NCI-H1105 (cell line): Measurements from ENCODE around the gene VKORC1.
A peak's percentile ranks its signal among the peaks of the same experiment; 100 is the strongest.
"Not testable (repeated sequence)": the region's sequence is repeated elsewhere in the genome, so short reads cannot be mapped to it uniquely, and the experiment has no call there.

Experiments used
- DNase-seq: peaks from one replicate; lab custom pipeline; 2025; lab: John Stamatoyannopoulos, UW

The VKORC1 gene

DNA sequence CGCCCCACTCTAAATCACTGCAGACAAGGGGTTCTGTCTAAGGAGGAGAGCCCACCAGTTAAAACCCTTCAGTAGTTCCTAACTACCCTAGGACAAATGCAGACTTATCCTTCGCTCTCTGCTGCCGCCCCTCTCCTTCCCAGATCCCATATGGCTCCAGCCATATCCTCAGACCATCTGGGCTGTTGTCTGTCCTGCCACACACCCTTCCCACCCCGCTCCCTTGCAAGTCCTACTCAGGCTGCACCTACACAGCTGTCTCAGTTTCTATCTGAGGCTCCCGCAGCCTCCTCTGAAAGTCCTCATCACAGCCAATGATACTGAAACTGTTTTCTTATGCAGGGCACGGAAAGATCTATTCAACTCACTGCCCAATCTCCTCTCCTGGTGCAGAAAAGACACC, 12.9 kb upstream of the VKORC1 start:
- no peak for DNase-seq

GRCh38 chr16:31106509-31107464, 12.2 kb upstream of the VKORC1 start:
- DNase-seq, result no peak

DNA sequence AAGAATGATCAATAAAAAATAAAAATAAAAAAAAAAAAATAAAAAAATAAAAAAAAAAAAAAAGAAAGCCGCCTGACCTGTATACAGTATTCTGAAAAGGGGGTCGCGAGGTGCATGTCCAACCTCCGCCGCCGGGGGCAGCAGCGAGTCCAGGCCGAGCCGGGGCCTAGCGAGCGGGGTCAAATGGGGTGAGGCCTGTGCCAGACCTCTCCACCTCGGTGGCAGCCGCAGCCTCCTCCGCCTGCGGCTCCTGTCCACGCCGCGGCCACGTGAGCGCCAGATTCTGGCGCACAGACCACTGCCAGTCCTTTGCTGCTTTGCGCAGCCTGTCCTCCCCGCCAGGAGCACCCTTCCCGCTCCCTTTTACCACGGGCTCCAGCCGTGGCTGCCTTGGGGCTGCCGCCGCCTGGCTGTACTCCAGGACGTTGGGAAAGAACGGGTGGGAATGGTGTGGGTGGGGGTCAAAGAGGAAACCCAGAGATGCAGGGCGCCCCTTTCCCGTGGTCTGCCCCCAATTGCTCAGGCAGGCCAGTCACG, 11.1 kb upstream of the VKORC1 start:
- DNase-seq, result no peak

DNA sequence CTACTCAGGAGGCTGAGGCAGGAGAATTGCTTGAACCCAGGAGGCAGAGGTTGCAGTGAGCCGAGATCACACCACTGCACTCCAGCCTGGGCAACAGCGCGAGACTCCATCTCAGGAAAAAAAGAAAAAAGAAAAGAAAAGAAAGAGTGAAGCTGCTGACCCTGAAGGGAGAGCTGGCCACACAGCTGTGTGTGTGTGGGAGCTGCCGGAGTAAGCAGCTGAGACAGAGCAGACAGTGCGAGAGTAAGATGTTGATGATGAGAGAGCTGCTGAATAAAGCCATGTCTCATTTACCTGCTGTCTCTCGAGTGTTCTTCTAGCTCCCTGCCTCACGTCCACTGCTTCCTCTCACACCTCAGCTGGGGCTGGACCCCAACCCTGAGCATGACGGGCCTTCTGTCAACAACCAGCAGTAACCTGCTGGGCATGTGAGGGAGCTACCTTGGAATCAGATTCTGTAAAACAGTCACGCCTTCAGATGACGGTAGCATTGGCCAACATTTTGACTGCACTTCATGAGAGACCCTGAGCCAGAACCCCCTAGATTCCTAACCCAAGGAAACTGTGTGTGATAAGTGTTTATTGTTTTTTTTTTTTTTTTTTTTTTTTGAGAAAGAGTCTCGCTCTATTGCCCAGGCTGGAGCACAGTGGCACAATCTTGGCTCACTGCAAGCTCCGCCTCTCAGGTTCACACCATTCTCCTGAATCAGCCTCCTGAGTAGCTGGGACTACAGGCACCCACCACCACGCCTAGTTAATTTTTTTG, 6.5 kb upstream of the VKORC1 start:
- not testable (repeated sequence) for DNase-seq

- DNase-seq, result no peak
These were observed 5.5 kb upstream of the VKORC1 start for GRCh38 chr16:31099860-31100638.

- DNase-seq, result no peak
These were observed 541 bp downstream of the VKORC1 start for GRCh38 chr16:31094088-31094423.

- DNase-seq, result peak; percentile 11
These were observed 1.4 kb downstream of the VKORC1 start for GRCh38 chr16:31093132-31093703.

DNA sequence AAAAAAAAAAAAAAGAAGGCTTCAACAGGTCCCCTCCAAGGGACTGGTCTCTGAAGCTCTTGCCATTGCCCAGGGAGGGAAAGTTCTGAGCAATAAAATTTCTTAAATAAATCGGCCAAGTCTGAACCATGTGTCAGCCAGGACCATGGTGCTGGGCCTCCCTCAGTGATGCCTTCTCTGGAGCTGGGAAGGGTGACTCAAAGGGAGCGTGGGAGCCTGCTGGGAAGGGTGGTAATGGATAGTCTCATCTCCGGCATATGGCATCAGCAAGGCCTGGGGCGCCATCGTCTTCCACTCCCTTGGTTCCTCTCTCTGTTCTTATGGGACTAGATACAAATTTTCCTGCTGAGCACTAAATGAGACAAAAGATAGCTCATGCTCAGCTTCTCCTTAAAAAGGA, 2.3 kb downstream of the VKORC1 start:
- no peak for DNase-seq

DNA sequence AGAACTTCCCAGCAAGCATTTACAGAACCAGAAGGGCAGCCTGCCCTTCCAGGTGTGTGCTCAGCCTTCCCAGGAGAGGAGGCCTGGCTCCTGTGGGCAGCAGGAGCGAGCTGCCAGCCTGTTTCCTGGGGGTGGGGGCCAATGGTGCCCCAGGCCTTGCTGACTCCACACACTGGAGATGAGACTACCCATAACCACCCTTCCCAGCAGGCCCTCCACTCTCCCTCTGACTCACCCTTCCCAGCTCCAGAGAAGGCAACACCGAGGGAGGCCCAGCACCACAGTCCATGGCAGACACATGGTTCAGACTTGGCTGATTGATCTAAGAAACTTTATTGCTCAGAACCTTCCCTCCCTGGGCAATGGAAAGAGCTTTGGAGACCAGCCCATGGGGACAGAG, 4.1 kb downstream of the VKORC1 start:
- DNase-seq, result no peak

- no peak for DNase-seq
These were observed 5.4 kb downstream of the VKORC1 start for GRCh38 chr16:31089199-31089598.

DNA sequence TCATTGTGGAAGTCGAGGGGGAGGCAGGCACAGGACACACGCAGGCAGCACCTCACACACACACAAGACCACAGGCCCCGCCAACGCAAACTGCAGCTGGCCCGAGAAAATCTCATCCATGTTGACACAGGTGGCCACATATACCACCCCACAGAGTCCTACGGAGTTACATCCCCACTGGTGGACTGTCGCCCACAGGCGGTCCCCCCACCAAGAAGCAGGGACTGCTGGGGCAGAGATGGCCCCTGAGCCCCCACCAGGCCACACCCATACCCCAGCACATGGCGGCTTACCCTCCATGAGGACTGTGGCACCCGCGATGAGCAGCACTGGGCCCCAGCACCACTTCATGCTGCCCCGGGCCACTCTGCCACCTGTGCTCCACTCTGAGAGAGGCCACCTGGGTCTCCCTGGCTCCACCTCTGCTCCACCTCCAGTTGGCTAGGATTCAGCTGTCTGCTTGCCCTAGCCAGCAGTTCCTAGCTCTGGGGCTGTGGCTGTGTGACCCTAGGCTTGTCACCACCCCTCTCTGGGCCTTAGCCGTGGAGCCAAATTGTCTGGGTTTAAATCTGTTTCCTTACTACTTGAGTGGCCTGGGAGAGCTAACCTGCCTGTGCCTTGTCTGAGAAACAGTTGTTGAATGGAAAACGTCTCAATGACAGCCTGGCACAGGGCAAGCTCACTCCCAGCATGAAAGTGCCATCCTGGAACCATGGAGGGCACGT, 6.0 kb downstream of the VKORC1 start, which contains the start of gene PRSS53:
TSS of gene PRSS53 (minus strand) at position 485 of the 725 bp plus-strand sequence. CDS start at position 351, 134 bp downstream.
- DNase-seq, result no peak

- no peak for DNase-seq
These were observed 6.6 kb downstream of the VKORC1 start for GRCh38 chr16:31087971-31088370.

DNA sequence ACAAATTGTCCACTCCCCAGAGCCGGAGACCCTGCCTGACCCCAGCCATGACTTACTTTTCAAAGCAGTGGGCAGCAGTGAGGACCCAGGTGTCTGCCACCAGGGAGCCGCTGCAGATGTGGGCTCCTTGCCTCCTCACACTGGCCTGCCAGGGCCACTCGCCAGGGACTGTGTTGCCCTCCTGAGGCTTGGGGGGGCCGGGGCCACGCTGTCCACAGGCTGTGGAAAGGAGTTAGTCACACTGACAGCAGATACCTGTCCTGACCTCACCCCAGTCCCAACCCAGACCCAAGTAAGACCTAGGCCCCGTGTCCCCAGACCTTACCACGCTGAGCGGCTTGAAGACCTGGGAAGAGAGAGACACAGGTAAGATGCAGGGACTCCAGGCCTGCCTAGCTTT, 7.1 kb downstream of the VKORC1 start:
- DNase-seq, result no peak

DNA sequence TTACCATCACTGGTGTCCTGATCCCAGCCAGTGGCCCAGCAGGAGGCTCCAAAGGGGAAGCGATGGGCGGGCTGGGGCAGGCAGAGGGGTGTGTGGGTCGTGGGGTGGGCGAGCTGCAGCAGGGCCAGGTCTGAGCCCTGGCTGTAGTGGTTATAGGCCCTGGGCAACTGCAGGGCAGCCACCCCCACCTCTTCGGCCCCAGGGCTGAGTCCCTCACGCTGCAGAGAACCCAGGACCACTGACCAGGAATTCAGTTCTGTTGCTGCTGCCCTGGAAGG, 8.0 kb downstream of the VKORC1 start:
- DNase-seq, result no peak

DNA sequence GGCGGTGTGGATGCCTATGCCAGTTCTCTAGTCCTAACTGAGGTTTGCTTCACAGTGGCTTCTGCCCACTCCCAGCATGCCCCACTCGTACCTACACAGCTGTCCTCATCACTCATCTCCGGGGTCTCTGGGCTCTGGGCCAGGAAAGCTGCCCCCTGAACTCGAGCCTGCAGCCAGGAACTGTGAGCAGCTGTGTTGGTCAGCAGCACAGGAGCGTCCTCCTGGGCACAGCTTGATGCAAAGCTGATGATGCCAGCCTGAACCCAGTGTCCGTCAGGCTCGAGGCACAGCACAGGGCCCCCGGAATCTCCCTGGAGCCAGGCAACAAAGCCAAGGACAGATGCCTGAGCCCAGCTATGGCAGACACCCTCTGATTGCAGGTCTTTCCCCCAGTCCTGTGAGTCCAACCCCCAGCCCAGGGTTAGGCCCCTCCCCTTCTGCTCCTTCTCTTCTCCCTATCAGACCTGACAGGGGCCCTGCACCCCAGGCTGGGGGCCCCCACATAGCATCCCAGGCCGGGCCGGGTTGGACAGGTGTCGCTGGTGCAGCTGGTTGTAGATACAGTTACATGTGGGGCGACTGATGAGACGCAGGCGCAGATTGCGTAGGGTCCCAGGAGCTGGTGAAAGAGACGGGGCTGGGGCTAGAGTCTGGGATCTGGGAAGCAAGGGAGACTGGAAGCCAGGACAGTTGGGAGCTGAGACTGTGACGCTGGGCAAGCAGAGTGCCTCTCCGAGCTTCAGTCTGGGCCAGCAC, 8.5 kb downstream of the VKORC1 start:
- DNase-seq, result no peak

- DNase-seq, result no peak
These were observed 9.2 kb downstream of the VKORC1 start for GRCh38 chr16:31085411-31085810.

- DNase-seq, result no peak
These were observed 9.9 kb downstream of the VKORC1 start for GRCh38 chr16:31084584-31085302.

- DNase-seq, result no peak
These were observed 10.6 kb downstream of the VKORC1 start for GRCh38 chr16:31083981-31084380.

GRCh38 chr16:31083556-31083955, 11.0 kb downstream of the VKORC1 start:
- no peak for DNase-seq

GRCh38 chr16:31083081-31083480, 11.5 kb downstream of the VKORC1 start:
- DNase-seq, result no peak
